ENCODE results near the gene DDX51.
A peak's percentile ranks its signal among the peaks of the same experiment; 100 is the strongest.

DDX51 gene

GRCh38 chr12:132147423-132148367 lies 3.6 kb upstream of the DDX51 start:
- H3K9ac ChIP-seq (ENCODE audit: low read depth, low read length): no peak overlapping the region
- no peak overlapping the region for H3K4me3 ChIP-seq (ENCODE audit: low read length)

DNA sequence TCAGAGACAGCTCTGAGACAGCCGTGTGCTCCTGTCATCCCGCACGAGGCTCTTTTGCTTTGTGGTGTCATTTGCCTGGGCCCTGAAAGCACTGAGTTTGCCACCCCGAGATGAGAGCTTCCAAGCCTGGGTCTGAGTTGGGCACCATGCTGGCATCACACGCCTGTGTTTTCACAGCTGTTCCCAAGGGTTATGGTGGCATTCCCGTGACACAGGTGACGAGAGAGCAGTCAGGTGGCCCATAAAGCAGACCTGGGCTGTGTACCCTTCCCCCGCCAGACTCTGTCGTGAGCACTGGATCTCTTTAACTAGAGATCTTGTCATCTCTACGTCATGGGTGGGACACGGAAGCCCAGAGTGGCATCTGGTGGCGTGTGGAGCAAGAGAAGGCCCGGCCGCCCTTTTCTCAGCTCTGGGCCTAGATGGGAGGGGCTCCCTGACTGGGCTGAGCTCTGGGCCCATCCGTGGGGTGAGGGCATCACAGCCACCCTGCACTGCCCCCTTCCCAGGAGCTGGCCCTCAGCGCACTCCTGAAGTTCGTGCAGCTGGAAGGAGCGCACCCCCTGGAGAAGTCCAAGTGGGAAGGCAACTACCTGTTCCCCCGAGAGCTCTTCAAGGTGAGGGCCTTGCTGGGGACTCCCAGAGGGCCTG lies 2.8 kb upstream of the DDX51 start:
- Histone ChIP-seq H3K9ac (ENCODE audit: low read depth, low read length) (no peak overlapping the region), H3K4me3 (ENCODE audit: low read length) (no peak overlapping the region), H3K9me3 (ENCODE audit: insufficient read depth, low read depth, low read length) (peaks cover 4% of the 10 kb centered on the region), H3K27ac (ENCODE audit: low read length) (no peak overlapping the region), H3K36me3 (ENCODE audit: insufficient read depth, low read depth, low read length) (peaks cover 27% of the 10 kb centered on the region), H3K4me1 (ENCODE audit: insufficient read depth, low read length) (peaks cover 7% of the 10 kb centered on the region; the same call in 1 of the 2 replicates), H3K27me3 (ENCODE audit: insufficient read depth, low read length) (no peaks in the 10 kb centered on the region)

More at GRCh38 chr12:132147423-132148367, 3.6 kb upstream of the DDX51 start:
- Histone ChIP-seq H3K36me3 (ENCODE audit: insufficient read depth, low read depth, low read length) (peaks cover 19% of the 10 kb centered on the region), H3K4me1 (ENCODE audit: insufficient read depth, low read length) (peaks cover 7% of the 10 kb centered on the region; the same call in 1 of the 2 replicates), H3K27me3 (ENCODE audit: insufficient read depth, low read length) (no peaks in the 10 kb centered on the region), H3K27ac (ENCODE audit: low read length) (no peak overlapping the region), H3K9me3 (ENCODE audit: insufficient read depth, low read depth, low read length) (peaks cover 4% of the 10 kb centered on the region)

- Histone ChIP-seq H3K27me3 (ENCODE audit: insufficient read depth, low read length) (no peaks in the 10 kb centered on the region), H3K27ac (ENCODE audit: low read length) (no peak overlapping the region), H3K9ac (ENCODE audit: low read depth, low read length) (no peak overlapping the region), H3K9me3 (ENCODE audit: insufficient read depth, low read depth, low read length) (peaks cover 4% of the 10 kb centered on the region), H3K4me3 (ENCODE audit: low read length) (no peak overlapping the region), H3K4me1 (ENCODE audit: insufficient read depth, low read length) (peaks cover 7% of the 10 kb centered on the region; the same call in 1 of the 2 replicates), H3K36me3 (ENCODE audit: insufficient read depth, low read depth, low read length) (peaks cover 35% of the 10 kb centered on the region)
Observed at GRCh38 chr12:132146098-132146497, 2.0 kb upstream of the DDX51 start.

DNA sequence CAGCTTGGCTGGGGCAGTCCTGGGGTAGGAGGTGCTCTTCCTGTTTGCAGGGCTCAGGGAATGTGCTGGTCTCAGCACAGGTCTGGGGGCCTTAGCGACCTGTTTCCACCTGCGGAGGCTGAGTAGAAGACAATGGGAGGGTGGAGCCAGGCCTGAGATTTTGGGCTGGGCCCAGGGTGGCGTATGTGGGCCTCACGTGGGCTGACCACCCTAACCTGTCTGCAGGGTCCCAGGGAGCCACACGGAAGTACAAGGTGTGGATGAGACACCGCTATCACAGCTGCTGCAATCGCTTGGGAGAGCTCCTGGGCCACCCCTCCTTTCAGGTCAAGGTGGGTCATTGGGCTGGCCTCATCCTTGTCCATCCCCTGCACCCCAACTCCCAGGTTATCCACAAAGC lies 1.2 kb upstream of the DDX51 start:
- peak overlapping the region; percentile 86 for H3K4me3 ChIP-seq (ENCODE audit: low read length)
- H3K4me1 ChIP-seq (ENCODE audit: insufficient read depth, low read length): peaks cover 7% of the 10 kb centered on the region; the same call in 1 of the 2 replicates
- peak overlapping the region; percentile 76; the same call in 1 of the 2 replicates for H3K9ac ChIP-seq (ENCODE audit: low read depth, low read length)
- H3K36me3 ChIP-seq (ENCODE audit: insufficient read depth, low read depth, low read length): peaks cover 43% of the 10 kb centered on the region
- peaks cover 4% of the 10 kb centered on the region for H3K9me3 ChIP-seq (ENCODE audit: insufficient read depth, low read depth, low read length)
- no peaks in the 10 kb centered on the region for H3K27me3 ChIP-seq (ENCODE audit: insufficient read depth, low read length)
- H3K27ac ChIP-seq (ENCODE audit: low read length): no peak overlapping the region

DNA sequence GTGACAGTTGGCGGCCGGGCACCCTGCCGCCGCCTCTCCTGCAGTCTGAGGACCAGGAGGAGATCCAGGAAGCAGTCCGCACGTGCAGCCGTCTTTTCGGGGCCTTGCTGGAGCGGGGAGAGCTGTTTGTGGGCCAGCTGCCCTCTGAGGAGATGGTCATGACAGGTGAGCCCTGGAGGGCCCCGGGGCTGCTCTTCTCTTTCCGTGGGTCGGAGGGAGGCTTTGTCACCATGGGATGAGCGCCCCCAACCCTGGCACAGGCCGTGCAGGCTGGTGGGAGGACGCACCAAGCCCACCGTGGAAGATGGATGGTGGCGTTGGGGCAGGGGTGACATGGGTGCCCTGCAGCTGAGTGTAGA lies 670 bp upstream of the DDX51 start:
- H3K4me1 ChIP-seq (ENCODE audit: insufficient read depth, low read length): peaks cover 7% of the 10 kb centered on the region; the same call in 1 of the 2 replicates
- peak overlapping the region; percentile 86 for H3K4me3 ChIP-seq (ENCODE audit: low read length)
- peak overlapping the region; percentile 76 for H3K9ac ChIP-seq (ENCODE audit: low read depth, low read length)
- no peak overlapping the region for H3K27ac ChIP-seq (ENCODE audit: low read length)
- H3K36me3 ChIP-seq (ENCODE audit: insufficient read depth, low read depth, low read length): peaks cover 49% of the 10 kb centered on the region
- no peaks in the 10 kb centered on the region for H3K27me3 ChIP-seq (ENCODE audit: insufficient read depth, low read length)
- H3K9me3 ChIP-seq (ENCODE audit: insufficient read depth, low read depth, low read length): peaks cover 4% of the 10 kb centered on the region

DNA sequence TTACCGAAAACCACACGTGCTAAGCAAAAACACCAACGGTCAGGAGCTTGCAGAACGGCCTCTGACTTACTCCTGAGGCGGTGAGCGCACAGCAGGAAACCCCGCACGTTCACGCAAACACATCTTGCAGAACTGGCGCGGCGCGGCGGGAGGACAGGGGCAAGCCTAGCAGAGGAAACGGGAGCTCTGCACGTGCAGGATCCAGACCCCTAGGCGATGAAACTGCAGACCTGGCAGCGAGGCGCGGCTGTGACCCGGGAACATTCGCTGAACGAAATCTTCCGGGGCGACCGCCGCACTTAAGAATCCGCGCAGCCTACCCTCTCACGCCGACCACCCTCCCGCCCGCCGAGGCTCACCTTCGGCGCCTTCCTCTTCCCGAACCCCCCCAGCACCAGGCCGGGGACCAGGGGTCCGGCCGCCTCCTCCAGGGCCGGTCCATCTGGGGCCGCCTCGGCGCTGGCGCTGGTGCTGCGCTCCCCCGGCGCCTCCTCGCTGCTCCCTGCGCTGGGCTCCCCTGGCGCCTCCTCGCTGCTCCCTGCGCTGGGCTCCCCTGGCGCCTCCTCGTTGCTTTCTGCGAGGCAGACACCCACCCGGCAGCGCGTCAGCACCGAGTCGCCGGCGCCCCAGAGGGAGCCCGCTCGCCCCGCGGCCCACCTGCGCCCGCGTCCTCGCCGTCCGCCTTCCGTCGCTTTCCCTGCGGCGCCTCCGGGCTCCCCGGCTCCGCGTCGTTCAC lies 615 bp downstream of the DDX51 start:
- H3K27ac ChIP-seq (ENCODE audit: low read length): no peak overlapping the region
- H3K27me3 ChIP-seq (ENCODE audit: insufficient read depth, low read length): no peaks in the 10 kb centered on the region
- H3K4me3 ChIP-seq (ENCODE audit: low read length): peak overlapping the region; percentile 86
- H3K4me1 ChIP-seq (ENCODE audit: insufficient read depth, low read length): peaks cover 7% of the 10 kb centered on the region; the same call in 1 of the 2 replicates
- H3K9ac ChIP-seq (ENCODE audit: low read depth, low read length): peak overlapping the region; percentile 63; the same call in 1 of the 2 replicates
- H3K36me3 ChIP-seq (ENCODE audit: insufficient read depth, low read depth, low read length): peaks cover 55% of the 10 kb centered on the region
- no peaks in the 10 kb centered on the region for H3K9me3 ChIP-seq (ENCODE audit: insufficient read depth, low read depth, low read length)

DNA sequence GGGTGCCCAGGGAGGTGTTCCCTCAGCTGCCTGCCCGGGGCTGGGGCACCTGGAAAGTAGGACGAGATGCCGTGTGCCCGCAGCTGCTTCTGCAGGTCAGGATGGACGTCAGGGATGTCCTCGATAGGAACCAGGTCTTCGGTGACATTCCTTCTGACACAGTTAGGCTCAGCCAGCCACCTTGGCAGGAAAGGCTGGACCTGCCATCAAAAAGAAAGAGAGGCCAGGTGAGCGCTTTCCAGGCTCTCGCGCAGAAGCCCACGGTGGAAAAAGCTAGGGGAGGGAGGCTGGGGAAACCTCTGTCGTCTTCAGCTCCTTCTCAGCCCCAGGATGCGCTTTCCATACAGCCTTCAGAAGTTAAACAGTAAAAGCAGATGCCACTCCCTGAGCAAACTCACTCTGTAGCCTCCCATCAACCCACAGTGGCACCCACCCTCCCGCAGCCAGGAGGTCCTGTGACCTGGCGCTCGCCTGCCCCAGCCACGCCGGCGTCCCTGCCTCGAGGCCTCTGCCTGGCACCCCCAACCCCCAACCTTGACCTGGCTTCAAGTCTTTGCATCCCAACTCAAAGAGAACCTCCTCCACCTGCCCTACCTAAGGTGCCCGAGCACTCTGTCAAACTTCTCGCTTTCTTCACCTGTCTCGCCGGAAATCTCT lies 1.3 kb downstream of the DDX51 start:
- peak overlapping the region; percentile 86 for H3K4me3 ChIP-seq (ENCODE audit: low read length)
- H3K4me1 ChIP-seq (ENCODE audit: insufficient read depth, low read length): peaks cover 7% of the 10 kb centered on the region; the same call in 1 of the 2 replicates
- H3K9me3 ChIP-seq (ENCODE audit: insufficient read depth, low read depth, low read length): no peaks in the 10 kb centered on the region
- H3K36me3 ChIP-seq (ENCODE audit: insufficient read depth, low read depth, low read length): peaks cover 55% of the 10 kb centered on the region
- peak overlapping the region; percentile 63; the same call in 1 of the 2 replicates for H3K9ac ChIP-seq (ENCODE audit: low read depth, low read length)
- peaks cover 2% of the 10 kb centered on the region; the same call in 1 of the 2 replicates for H3K27me3 ChIP-seq (ENCODE audit: insufficient read depth, low read length)
- no peak overlapping the region for H3K27ac ChIP-seq (ENCODE audit: low read length)

GRCh38 chr12:132141976-132142678 lies 2.0 kb downstream of the DDX51 start:
- H3K9ac ChIP-seq (ENCODE audit: low read depth, low read length): no peak overlapping the region
- no peak overlapping the region for H3K27ac ChIP-seq (ENCODE audit: low read length)
- H3K36me3 ChIP-seq (ENCODE audit: insufficient read depth, low read depth, low read length): peaks cover 51% of the 10 kb centered on the region
- H3K4me3 ChIP-seq (ENCODE audit: low read length): no peak overlapping the region
- H3K27me3 ChIP-seq (ENCODE audit: insufficient read depth, low read length): peaks cover 9% of the 10 kb centered on the region; the same call in 1 of the 2 replicates
- H3K9me3 ChIP-seq (ENCODE audit: insufficient read depth, low read depth, low read length): no peaks in the 10 kb centered on the region
- peaks cover 7% of the 10 kb centered on the region; the same call in 1 of the 2 replicates for H3K4me1 ChIP-seq (ENCODE audit: insufficient read depth, low read length)

DNA sequence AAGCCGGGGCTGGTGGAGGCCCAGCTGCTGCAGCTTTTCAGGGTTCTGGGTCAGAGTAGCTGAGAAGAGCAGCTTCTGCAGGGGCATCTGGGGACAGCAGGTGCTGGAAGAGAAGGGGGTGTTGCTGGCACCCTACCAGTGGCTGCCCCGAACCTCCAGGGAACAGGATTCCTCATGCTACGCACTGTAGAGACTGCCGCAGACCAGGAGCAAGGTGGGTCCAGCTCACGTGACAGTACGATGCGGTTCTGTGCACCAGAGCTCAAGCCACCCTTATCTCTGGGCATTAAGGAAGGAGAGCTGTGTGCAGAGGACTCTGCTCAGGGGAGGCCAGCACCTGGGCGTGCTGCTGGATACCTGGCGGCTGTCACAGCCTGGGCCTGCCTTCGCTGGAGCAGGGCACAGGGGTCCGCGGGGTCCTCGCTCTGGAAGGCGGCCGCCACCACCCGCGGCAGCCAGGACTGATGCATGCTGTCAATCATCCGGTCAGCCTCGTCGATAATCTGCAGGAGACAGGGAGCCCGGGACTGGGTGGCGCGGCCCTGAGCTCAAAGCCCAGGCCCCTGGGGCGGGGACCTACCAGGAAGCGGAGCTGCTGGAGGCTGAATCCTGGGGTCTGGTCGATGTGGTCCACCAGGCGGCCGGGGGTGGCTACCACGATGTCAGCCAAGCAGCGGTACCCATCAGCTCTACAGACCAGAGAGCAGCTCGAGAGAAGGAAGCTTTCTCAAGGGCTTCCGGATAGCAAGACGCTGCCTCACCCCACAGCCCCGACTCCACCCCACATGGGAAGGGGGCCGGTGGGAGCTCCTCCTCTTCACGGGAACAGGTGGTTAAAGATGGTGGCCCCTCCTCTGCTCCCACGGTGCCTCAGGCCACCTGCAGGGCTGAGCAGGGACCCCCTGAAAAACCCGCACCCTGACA lies 2.9 kb downstream of the DDX51 start:
- Histone ChIP-seq H3K27ac (ENCODE audit: low read length) (no peak overlapping the region), H3K4me1 (ENCODE audit: insufficient read depth, low read length) (peaks cover 7% of the 10 kb centered on the region; the same call in 1 of the 2 replicates), H3K27me3 (ENCODE audit: insufficient read depth, low read length) (peaks cover 15% of the 10 kb centered on the region; the same call in 1 of the 2 replicates), H3K9ac (ENCODE audit: low read depth, low read length) (no peak overlapping the region), H3K4me3 (ENCODE audit: low read length) (no peak overlapping the region), H3K36me3 (ENCODE audit: insufficient read depth, low read depth, low read length) (peaks cover 43% of the 10 kb centered on the region), H3K9me3 (ENCODE audit: insufficient read depth, low read depth, low read length) (no peaks in the 10 kb centered on the region)

- H3K4me3 ChIP-seq (ENCODE audit: low read length): no peak overlapping the region
- no peak overlapping the region for H3K9ac ChIP-seq (ENCODE audit: low read depth, low read length)
- H3K9me3 ChIP-seq (ENCODE audit: insufficient read depth, low read depth, low read length): no peaks in the 10 kb centered on the region
- peaks cover 7% of the 10 kb centered on the region; the same call in 1 of the 2 replicates for H3K4me1 ChIP-seq (ENCODE audit: insufficient read depth, low read length)
- no peak overlapping the region for H3K27ac ChIP-seq (ENCODE audit: low read length)
- peaks cover 40% of the 10 kb centered on the region for H3K36me3 ChIP-seq (ENCODE audit: insufficient read depth, low read depth, low read length)
- H3K27me3 ChIP-seq (ENCODE audit: insufficient read depth, low read length): peaks cover 15% of the 10 kb centered on the region; the same call in 1 of the 2 replicates
Observed at GRCh38 chr12:132140501-132140900, 3.6 kb downstream of the DDX51 start.
